ENCODE results near the gene NSMF. TPM values are rescaled to one million over a fixed set of nuclear protein-coding genes. Genes with fewer than 3 reads are reported as not detected.

NSMF gene
- polyA plus RNA-seq, 3 donors, result 45.9 to 55.4 (median 50.4) TPM

GRCh38 chr9:137433916-137434431, 25.2 kb downstream of the NSMF start:
- no peak for DNase-seq

GRCh38 chr9:137433349-137433915, 25.7 kb downstream of the NSMF start:
- no peak for DNase-seq

- no peak for DNase-seq
Measured at GRCh38 chr9:137432687-137433348, 26.3 kb downstream of the NSMF start.

- DNase-seq, result no peak
Measured at GRCh38 chr9:137431416-137431931, 27.7 kb downstream of the NSMF start.

GRCh38 chr9:137430723-137431415, 28.3 kb downstream of the NSMF start:
- no peak for DNase-seq

GRCh38 chr9:137429974-137430722, 29.0 kb downstream of the NSMF start:
- DNase-seq, result no peak

GRCh38 chr9:137429546-137429890, 29.6 kb downstream of the NSMF start:
- DNase-seq, result no peak

- no peak for DNase-seq
Measured at GRCh38 chr9:137428841-137429545, 30.1 kb downstream of the NSMF start.

GRCh38 chr9:137428311-137428630, 30.9 kb downstream of the NSMF start:
- no peak for DNase-seq

- no peak for DNase-seq
Measured at GRCh38 chr9:137427454-137428310, 31.5 kb downstream of the NSMF start.

- DNase-seq, result no peak
Measured at GRCh38 chr9:137426018-137426681, 33.0 kb downstream of the NSMF start.

- no peak for DNase-seq
Measured at GRCh38 chr9:137423514-137424291, 35.4 kb downstream of the NSMF start.

- peak; percentile 88 for DNase-seq
Measured at GRCh38 chr9:137422604-137423513, 36.3 kb downstream of the NSMF start, which contains the start of the genes EXD3 and NOXA1. EXD3 (minus strand) TSS chr9:137423162; CDS start chr9:137395357, 27,805 bp downstream. NOXA1 (plus strand) TSS chr9:137423393; CDS start chr9:137423530, 137 bp downstream.

- no peak for DNase-seq
Measured at GRCh38 chr9:137421838-137422603, 37.1 kb downstream of the NSMF start.

- DNase-seq, result no peak
Measured at GRCh38 chr9:137417161-137418021, 41.7 kb downstream of the NSMF start.

- DNase-seq, result no peak
Measured at GRCh38 chr9:137416563-137417151, 42.5 kb downstream of the NSMF start.
